Mesenchymal stem cell (in vitro differentiated cells and primary cell): ENCODE measurements around the gene AGBL5.
"Not testable (repeated sequence)": the region's sequence is repeated elsewhere in the genome, so short reads cannot be mapped to it uniquely, and the experiment has no call there.

ENCODE experiments used
- DNase-seq: peaks from one replicate; pipeline ENCODE4 v3.0.0-alpha.2; 2013
- H2AFZ ChIP-seq: one replicate; pipeline ENCODE4 v1.6.1; 2013; ENCODE audit warnings: low read depth, mild to moderate bottlenecking, control low read depth, inconsistent platforms, low read length, moderate library complexity
- H2AK5ac ChIP-seq: 2 replicates; pipeline ENCODE4 v1.6.1; 2013; ENCODE audit warnings: low read length, moderate library complexity, mild to moderate bottlenecking, inconsistent platforms; ENCODE audit not compliant: severe bottlenecking
- H2BK120ac ChIP-seq: one replicate; pipeline ENCODE4 v1.6.1; 2013; ENCODE audit warnings: low read depth, mild to moderate bottlenecking, inconsistent platforms, low read length, moderate library complexity
- H2BK12ac ChIP-seq, 2 experiments: one replicate each; pipeline ENCODE4 v1.6.1; 2013; ENCODE audit warnings: inconsistent platforms in 2 of 2, low read length in 2 of 2, mild to moderate bottlenecking in 2 of 2, moderate library complexity in 2 of 2, control low read depth in 1 of 2
- H2BK15ac ChIP-seq: one replicate; pipeline ENCODE4 v1.6.1; 2013; ENCODE audit warnings: mild to moderate bottlenecking, low read depth, inconsistent platforms; ENCODE audit not compliant: poor library complexity, severe bottlenecking
- H2BK5ac ChIP-seq: 2 replicates; pipeline ENCODE4 v1.6.1; 2013; ENCODE audit warnings: low read depth, mild to moderate bottlenecking, low read length, control low read depth, inconsistent platforms; ENCODE audit not compliant: poor library complexity, severe bottlenecking
- H3K14ac ChIP-seq, 2 experiments: one replicate each; pipeline ENCODE4 v1.6.1; 2013; ENCODE audit warnings: inconsistent platforms in 2 of 2, low read length in 2 of 2, control low read depth in 1 of 2, mild to moderate bottlenecking in 1 of 2, moderate library complexity in 1 of 2
- H3K18ac ChIP-seq, 2 experiments: one replicate each; pipeline ENCODE4 v1.6.1; 2013; ENCODE audit warnings: inconsistent platforms in 2 of 2, low read length in 2 of 2, control low read depth in 1 of 2, low read depth in 1 of 2, mild to moderate bottlenecking in 1 of 2
- H3K23ac ChIP-seq, 2 experiments: one replicate each; pipeline ENCODE4 v1.6.1; 2013; ENCODE audit warnings: inconsistent platforms in 2 of 2, low read length in 2 of 2, mild to moderate bottlenecking in 2 of 2, moderate library complexity in 2 of 2, control low read depth in 1 of 2
- H3K27ac ChIP-seq: 2 replicates; pipeline ENCODE4 v1.5.1; 2013; ENCODE audit warnings: mild to moderate bottlenecking, moderate library complexity, low read length, control low read depth, inconsistent platforms; ENCODE audit not compliant: poor library complexity, severe bottlenecking
- H3K27me3 ChIP-seq, 2 experiments: 2 replicates each; pipeline versions ENCODE4 v1.6.1 to v1.7.0; 2013; ENCODE audit warnings: low read length in 2 of 2, mild to moderate bottlenecking in 2 of 2, moderate library complexity in 2 of 2, control low read depth in 1 of 2, inconsistent platforms in 1 of 2; ENCODE audit not compliant: control insufficient read depth in 1 of 2, insufficient read depth in 1 of 2
- H3K36me3 ChIP-seq, 2 experiments: 2 replicates each; pipeline versions ENCODE4 v1.6.1 to v1.7.0; 2013; ENCODE audit warnings: low read length in 2 of 2, control low read depth in 1 of 2, inconsistent platforms in 1 of 2, low read depth in 1 of 2, mild to moderate bottlenecking in 1 of 2; ENCODE audit not compliant: insufficient read depth in 2 of 2, control insufficient read depth in 1 of 2
- H3K4ac ChIP-seq, 2 experiments: one replicate each; pipeline ENCODE4 v1.6.1; 2013; ENCODE audit warnings: inconsistent platforms in 2 of 2, low read length in 2 of 2, mild to moderate bottlenecking in 2 of 2, moderate library complexity in 2 of 2, control low read depth in 1 of 2, low read depth in 1 of 2
- H3K4me1 ChIP-seq: 2 replicates; pipeline ENCODE4 v1.6.1; 2013; ENCODE audit warnings: low read depth, low read length, control low read depth; ENCODE audit not compliant: control insufficient read depth, insufficient read depth
- H3K4me2 ChIP-seq: 2 replicates; pipeline ENCODE4 v1.6.1; 2013; ENCODE audit warnings: low read length, mild to moderate bottlenecking, inconsistent platforms; ENCODE audit not compliant: poor library complexity, severe bottlenecking
- H3K4me3 ChIP-seq, 2 experiments: 2 replicates each; pipeline versions ENCODE4 v1.5.1 to v1.7.0; 2013; ENCODE audit warnings: low read length in 2 of 2, mild to moderate bottlenecking in 2 of 2, control low read depth in 1 of 2, low read depth in 1 of 2; ENCODE audit not compliant: insufficient read depth in 1 of 2
- H3K79me1 ChIP-seq: replicated peaks from 2 replicates; pipeline ENCODE4 v1.6.1; 2013; ENCODE audit warnings: mild to moderate bottlenecking, control low read depth, low read length, inconsistent platforms; ENCODE audit not compliant: poor library complexity, severe bottlenecking
- H3K9ac ChIP-seq: 2 replicates; pipeline ENCODE4 v1.7.0; 2013; ENCODE audit warnings: mild to moderate bottlenecking, low read length, moderate library complexity
- H3K9me3 ChIP-seq: 2 replicates; pipeline ENCODE4 v1.7.0; 2013; ENCODE audit warnings: mild to moderate bottlenecking, low read length; ENCODE audit not compliant: control insufficient read depth
- H4K8ac ChIP-seq: one replicate; pipeline ENCODE4 v1.6.1; 2013; ENCODE audit warnings: inconsistent platforms, mild to moderate bottlenecking, low read length, moderate library complexity
- H4K91ac ChIP-seq: one replicate; pipeline ENCODE4 v1.6.1; 2013; ENCODE audit warnings: mild to moderate bottlenecking, low read length, inconsistent platforms
- WGBS: methylation state at CpG from one replicate; pipeline ENCODE4 v1.1.7; 2013; ENCODE audit warnings: mixed read lengths; 5-methylcytosine and 5-hydroxymethylcytosine counted together

AGBL5 gene

GRCh38 chr2:27111392-27112078 lies 60.1 kb downstream of the AGBL5 start:
- not testable (repeated sequence) for H2BK5ac ChIP-seq, H3K4ac ChIP-seq, H3K79me1 ChIP-seq, H3K36me3 ChIP-seq, H2BK15ac ChIP-seq, H3K14ac ChIP-seq, H3K18ac ChIP-seq, H3K9ac ChIP-seq, H2BK120ac ChIP-seq, H2AFZ ChIP-seq, H3K4me3 ChIP-seq, DNase-seq, H3K27ac ChIP-seq, H3K23ac ChIP-seq, H2AK5ac ChIP-seq, H3K4me2 ChIP-seq, H2BK12ac ChIP-seq, H3K9me3 ChIP-seq, H4K8ac ChIP-seq, H3K4me1 ChIP-seq
- 96% methylated on average over 46 of the region's 49 CpGs for WGBS
- peaks cover 0 to 23% of the 10 kb centered on the region in 2 experiments for H3K27me3 ChIP-seq
- peak overlapping the region; percentile 27 for H4K91ac ChIP-seq

GRCh38 chr2:27115519-27115918 lies 64.1 kb downstream of the AGBL5 start:
- peaks cover 0 to 4% of the 10 kb centered on the region in 2 experiments for H3K36me3 ChIP-seq
- peaks cover 10% of the 10 kb centered on the region for H3K4me1 ChIP-seq
- H3K9ac ChIP-seq, result no peak overlapping the region
- no peak overlapping the region for H2BK15ac ChIP-seq
- no peak overlapping the region for H3K4ac ChIP-seq
- 55% methylated on average over 2 of the region's 2 CpGs for WGBS
- peaks cover 15 to 51% of the 10 kb centered on the region in 2 experiments for H3K27me3 ChIP-seq
- no peak overlapping the region for H3K27ac ChIP-seq
- H3K4me2 ChIP-seq, result no peak overlapping the region
- H3K4me3 ChIP-seq, result no peak overlapping the region
- H3K9me3 ChIP-seq, result no peaks in the 10 kb centered on the region
- H3K14ac ChIP-seq, result no peak overlapping the region
- no peak overlapping the region for H4K8ac ChIP-seq
- no peak overlapping the region for H2BK120ac ChIP-seq
- no peak overlapping the region for H2AFZ ChIP-seq
- no peak overlapping the region for H4K91ac ChIP-seq
- no peaks in the 10 kb centered on the region for H3K79me1 ChIP-seq
- H2BK5ac ChIP-seq, result no peak overlapping the region
- H3K18ac ChIP-seq, result no peak overlapping the region
- no peak overlapping the region for H2AK5ac ChIP-seq
- no peak for DNase-seq
- H3K23ac ChIP-seq, result no peak overlapping the region
- no peak overlapping the region for H2BK12ac ChIP-seq

GRCh38 chr2:27117995-27118524 lies 66.6 kb downstream of the AGBL5 start:
- peaks cover 10% of the 10 kb centered on the region for H3K4me1 ChIP-seq
- H3K9me3 ChIP-seq, result no peaks in the 10 kb centered on the region
- H3K9ac ChIP-seq, result peak overlapping the region; percentile 76
- no peak overlapping the region for H3K27ac ChIP-seq
- H3K18ac ChIP-seq, result no peak overlapping the region
- peak overlapping the region; percentile 86 for H3K4me2 ChIP-seq
- no peak overlapping the region for H3K4ac ChIP-seq
- WGBS, result 30% methylated on average over 14 of the region's 14 CpGs
- H3K79me1 ChIP-seq, result no peaks in the 10 kb centered on the region
- H2BK5ac ChIP-seq, result no peak overlapping the region
- H4K91ac ChIP-seq, result no peak overlapping the region
- H2BK120ac ChIP-seq, result no peak overlapping the region
- no peak overlapping the region for H2AK5ac ChIP-seq
- peaks cover 36 to 72% of the 10 kb centered on the region in 2 experiments for H3K27me3 ChIP-seq
- H3K23ac ChIP-seq, result no peak overlapping the region
- no peak overlapping the region for H4K8ac ChIP-seq
- no peak overlapping the region for H2BK12ac ChIP-seq
- no peak for DNase-seq
- H3K36me3 ChIP-seq, result peaks cover 0 to 4% of the 10 kb centered on the region in 2 experiments
- H3K4me3 ChIP-seq, result peak overlapping the region in 1 of 2 experiments; percentile 83
- H2BK15ac ChIP-seq, result no peak overlapping the region
- H3K14ac ChIP-seq, result no peak overlapping the region
- H2AFZ ChIP-seq, result no peak overlapping the region

- H3K4me1 ChIP-seq, result peaks cover 16% of the 10 kb centered on the region
- H2BK15ac ChIP-seq, result peak within 1 kb of the TSS; percentile 46
- H3K36me3 ChIP-seq, result peaks cover 0 to 4% of the 10 kb centered on the region in 2 experiments
- no peaks in the 10 kb centered on the region for H3K9me3 ChIP-seq
- peak within 1 kb of the TSS; percentile 67 for H4K91ac ChIP-seq
- peak within 1 kb of the TSS; percentile 51 to 83 for H3K4me3 ChIP-seq
- H2AFZ ChIP-seq, result peak within 1 kb of the TSS; percentile 3
- H3K18ac ChIP-seq, result peak within 1 kb of the TSS in 1 of 2 experiments; percentile 55
- no peaks in the 10 kb centered on the region for H3K79me1 ChIP-seq
- H3K27ac ChIP-seq, result no peak within 1 kb of the TSS
- H3K14ac ChIP-seq, result peak within 1 kb of the TSS in 1 of 2 experiments; percentile 35
- H2BK120ac ChIP-seq, result no peak within 1 kb of the TSS
- H2BK5ac ChIP-seq, result no peak within 1 kb of the TSS
- H3K23ac ChIP-seq, result peak within 1 kb of the TSS; percentile 20 to 66
- peak within 1 kb of the TSS in 1 of 2 experiments; percentile 42 for H2BK12ac ChIP-seq
- WGBS, result 14% methylated on average over 69 of the region's 84 CpGs
- DNase-seq, result no peak
- peak within 1 kb of the TSS; percentile 76 for H3K9ac ChIP-seq
- peak within 1 kb of the TSS; percentile 70 for H4K8ac ChIP-seq
- peak within 1 kb of the TSS; percentile 86 for H3K4me2 ChIP-seq
- H3K27me3 ChIP-seq, result peaks cover 36 to 72% of the 10 kb centered on the region in 2 experiments
- no peak within 1 kb of the TSS for H3K4ac ChIP-seq
- no peak within 1 kb of the TSS for H2AK5ac ChIP-seq
These were observed 67.3 kb downstream of the AGBL5 start, which contains the start of gene CGREF1 for GRCh38 chr2:27118525-27119329. Gene CGREF1, minus strand, starts transcription at chr2:27119128. Its CDS starts 14,762 bp downstream, at chr2:27104366.
